ENCODE data around the gene PALD1. TPM values are rescaled to one million over a fixed set of nuclear protein-coding genes. Genes with fewer than 3 reads are reported as not detected.

Gene PALD1
- total and polyA plus RNA-seq, 9 donors = 14.0 to 21.3 (median 18.3) TPM

GRCh38 chr10:70596110-70596798, 117.7 kb downstream of the PALD1 start:
- Histone ChIP-seq H3K4me3 (ENCODE audit: low read length) (no peak overlapping the region), H3K27me3 (ENCODE audit: control insufficient read depth, insufficient read depth, low read length) (no peaks in the 10 kb centered on the region), H3K4me1 (ENCODE audit: control insufficient read depth, insufficient read depth, low read length) (peaks cover 58% of the 10 kb centered on the region), H3K36me3 (ENCODE audit: control insufficient read depth, insufficient read depth, low read length) (no peaks in the 10 kb centered on the region), H3K27ac (ENCODE audit: low read length) (peak overlapping the region; percentile 93), H3K9me3 (replicated peaks; ENCODE audit: control insufficient read depth, low read depth, low read length) (no peaks in the 10 kb centered on the region)
- WGBS (ENCODE audit: insufficient coverage) = 54% methylated on average over 5 of the region's 14 CpGs
- peak; percentile 61 for DNase-seq

- Histone ChIP-seq H3K4me3 (ENCODE audit: low read length) (no peak overlapping the region), H3K36me3 (ENCODE audit: control insufficient read depth, insufficient read depth, low read length) (no peaks in the 10 kb centered on the region), H3K9me3 (replicated peaks; ENCODE audit: control insufficient read depth, low read depth, low read length) (no peaks in the 10 kb centered on the region), H3K27me3 (ENCODE audit: control insufficient read depth, insufficient read depth, low read length) (no peaks in the 10 kb centered on the region), H3K27ac (ENCODE audit: low read length) (peak overlapping the region; percentile 93), H3K4me1 (ENCODE audit: control insufficient read depth, insufficient read depth, low read length) (peaks cover 54% of the 10 kb centered on the region)
- 40% methylated on average over 1 of the region's 8 CpGs for WGBS (ENCODE audit: insufficient coverage)
- peak; percentile 88 for DNase-seq
These were observed 118.6 kb downstream of the PALD1 start for GRCh38 chr10:70596860-70597809.

GRCh38 chr10:70597856-70598815, 119.6 kb downstream of the PALD1 start:
- Histone ChIP-seq H3K9me3 (replicated peaks; ENCODE audit: control insufficient read depth, low read depth, low read length) (no peaks in the 10 kb centered on the region), H3K4me3 (ENCODE audit: low read length) (no peak overlapping the region), H3K36me3 (ENCODE audit: control insufficient read depth, insufficient read depth, low read length) (no peaks in the 10 kb centered on the region), H3K4me1 (ENCODE audit: control insufficient read depth, insufficient read depth, low read length) (peaks cover 46% of the 10 kb centered on the region), H3K27ac (ENCODE audit: low read length) (peak overlapping the region; percentile 93), H3K27me3 (ENCODE audit: control insufficient read depth, insufficient read depth, low read length) (no peaks in the 10 kb centered on the region)
- DNase-seq = no peak
- 80% methylated on average over 31 of the region's 34 CpGs for WGBS (ENCODE audit: insufficient coverage)

GRCh38 chr10:70598857-70599295, 120.3 kb downstream of the PALD1 start:
- no peak for DNase-seq
- 90% methylated on average over 11 of the region's 16 CpGs for WGBS (ENCODE audit: insufficient coverage)
- no peaks in the 10 kb centered on the region for H3K27me3 ChIP-seq (ENCODE audit: control insufficient read depth, insufficient read depth, low read length)
- no peaks in the 10 kb centered on the region for H3K9me3 ChIP-seq (replicated peaks; ENCODE audit: control insufficient read depth, low read depth, low read length)
- no peak overlapping the region for H3K4me3 ChIP-seq (ENCODE audit: low read length)
- peaks cover 49% of the 10 kb centered on the region for H3K4me1 ChIP-seq (ENCODE audit: control insufficient read depth, insufficient read depth, low read length)
- peak overlapping the region; percentile 93 for H3K27ac ChIP-seq (ENCODE audit: low read length)
- H3K36me3 ChIP-seq (ENCODE audit: control insufficient read depth, insufficient read depth, low read length) = no peaks in the 10 kb centered on the region

- H3K4me3 ChIP-seq (ENCODE audit: low read length) = no peak overlapping the region
- no peaks in the 10 kb centered on the region for H3K27me3 ChIP-seq (ENCODE audit: control insufficient read depth, insufficient read depth, low read length)
- H3K4me1 ChIP-seq (ENCODE audit: control insufficient read depth, insufficient read depth, low read length) = peaks cover 48% of the 10 kb centered on the region
- no peak for DNase-seq
- no peak overlapping the region for H3K27ac ChIP-seq (ENCODE audit: low read length)
- no peaks in the 10 kb centered on the region for H3K36me3 ChIP-seq (ENCODE audit: control insufficient read depth, insufficient read depth, low read length)
- 76% methylated on average over 4 of the region's 8 CpGs for WGBS (ENCODE audit: insufficient coverage)
- no peaks in the 10 kb centered on the region for H3K9me3 ChIP-seq (replicated peaks; ENCODE audit: control insufficient read depth, low read depth, low read length)
These were observed 120.8 kb downstream of the PALD1 start for GRCh38 chr10:70599319-70599718.

GRCh38 chr10:70599791-70600190, 121.2 kb downstream of the PALD1 start:
- H3K27me3 ChIP-seq (ENCODE audit: control insufficient read depth, insufficient read depth, low read length) = no peaks in the 10 kb centered on the region

GRCh38 chr10:70600512-70601395, 122.2 kb downstream of the PALD1 start:
- 90% methylated on average over 21 of the region's 24 CpGs for WGBS (ENCODE audit: insufficient coverage)

More at GRCh38 chr10:70599791-70600190, 121.2 kb downstream of the PALD1 start:
- DNase-seq = no peak
- no peak overlapping the region for H3K27ac ChIP-seq (ENCODE audit: low read length)
- H3K36me3 ChIP-seq (ENCODE audit: control insufficient read depth, insufficient read depth, low read length) = no peaks in the 10 kb centered on the region
- peaks cover 45% of the 10 kb centered on the region for H3K4me1 ChIP-seq (ENCODE audit: control insufficient read depth, insufficient read depth, low read length)
- no peaks in the 10 kb centered on the region for H3K9me3 ChIP-seq (replicated peaks; ENCODE audit: control insufficient read depth, low read depth, low read length)
- no peak overlapping the region for H3K4me3 ChIP-seq (ENCODE audit: low read length)
- WGBS (ENCODE audit: insufficient coverage) = 92% methylated on average over 2 of the region's 4 CpGs

GRCh38 chr10:70601746-70602145, 123.2 kb downstream of the PALD1 start:
- Histone ChIP-seq H3K4me1 (ENCODE audit: control insufficient read depth, insufficient read depth, low read length) (peaks cover 32% of the 10 kb centered on the region), H3K9me3 (replicated peaks; ENCODE audit: control insufficient read depth, low read depth, low read length) (no peaks in the 10 kb centered on the region), H3K27me3 (ENCODE audit: control insufficient read depth, insufficient read depth, low read length) (no peaks in the 10 kb centered on the region), H3K4me3 (ENCODE audit: low read length) (no peak overlapping the region), H3K36me3 (ENCODE audit: control insufficient read depth, insufficient read depth, low read length) (no peaks in the 10 kb centered on the region), H3K27ac (ENCODE audit: low read length) (no peak overlapping the region)
- no CpG with 5 or more reads among the region's 5 CpGs for whole genome bisulfite sequencing (ENCODE audit: insufficient coverage)
- no peak for DNase-seq

More at GRCh38 chr10:70600512-70601395, 122.2 kb downstream of the PALD1 start:
- H3K9me3 ChIP-seq (replicated peaks; ENCODE audit: control insufficient read depth, low read depth, low read length) = no peaks in the 10 kb centered on the region
- H3K4me1 ChIP-seq (ENCODE audit: control insufficient read depth, insufficient read depth, low read length) = peaks cover 42% of the 10 kb centered on the region
- no peaks in the 10 kb centered on the region for H3K36me3 ChIP-seq (ENCODE audit: control insufficient read depth, insufficient read depth, low read length)
- no peaks in the 10 kb centered on the region for H3K27me3 ChIP-seq (ENCODE audit: control insufficient read depth, insufficient read depth, low read length)
- no peak overlapping the region for H3K4me3 ChIP-seq (ENCODE audit: low read length)
- H3K27ac ChIP-seq (ENCODE audit: low read length) = no peak overlapping the region
- no peak for DNase-seq

All from muscle of leg (tissue), 11 donors.